Bronchus fibroblast of lung (primary cell): ENCODE data around the gene CACHD1. TPM values are rescaled to one million over a fixed set of nuclear protein-coding genes. Genes with fewer than 3 reads are reported as not detected.

Experiments
- total RNA-seq: library from RNA; depleted of rRNA; stranded (reverse); fragments of >200 nt; gene quantifications from 2 replicates; pipeline ENCODE4 v1.2.3, GENCODE V29; 2015

The CACHD1 gene
- 2.4 and 2.7 TPM in 2 replicates for total RNA-seq

DNA sequence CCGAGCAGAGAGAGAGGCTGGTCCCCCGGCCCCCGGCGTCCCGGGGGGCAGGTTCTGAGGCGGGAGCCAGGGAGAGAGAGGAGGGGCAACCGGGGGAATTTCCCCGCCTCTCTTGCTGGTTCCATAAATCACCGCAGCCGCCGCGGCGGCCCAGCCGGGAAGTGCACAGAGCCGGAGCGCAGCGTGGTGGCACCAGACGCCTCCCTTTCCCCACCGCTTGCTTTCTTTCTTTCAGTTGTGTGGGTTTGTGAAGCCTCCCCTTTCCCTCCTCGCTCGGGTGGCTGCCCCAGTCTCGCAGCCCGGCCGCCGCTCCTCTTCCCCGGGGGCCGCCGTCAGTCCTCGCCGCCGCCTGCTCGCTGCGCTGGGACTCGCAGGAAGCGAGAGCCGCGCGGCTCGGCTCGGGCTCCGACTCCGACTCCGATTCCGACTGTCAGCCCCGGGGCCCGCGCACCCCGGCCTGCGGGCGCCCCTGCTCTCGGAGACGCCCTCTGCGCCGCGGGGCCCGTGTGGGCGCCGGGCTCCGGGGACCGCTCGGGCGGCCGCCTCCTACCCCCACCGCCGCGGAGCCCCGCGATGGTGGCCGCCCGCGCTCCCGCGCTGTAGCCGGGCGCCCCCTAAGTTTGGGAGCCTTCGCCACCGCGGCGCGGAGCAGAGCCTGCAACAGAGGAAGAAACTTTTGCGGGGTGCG, at the start of gene CACHD1:
TSS of gene CACHD1 (plus strand) at position 153 of the 688 bp plus-strand sequence. CDS start 616 bp downstream, outside the sequence.

